Sigmoid colon (tissue), 7 donors: ENCODE data around the gene CTSL. TPM values are rescaled to one million over a fixed set of nuclear protein-coding genes. Genes with fewer than 3 reads are reported as not detected.

Experiments used
- DNase-seq: peaks from one replicate; pipeline ENCODE4 v3.0.0-alpha.2; 2019
- H3K27ac ChIP-seq, 4 donors: fragments of 200-600 bp; sonication (generic); one replicate each; pipeline ENCODE4 v1.5.1; 2016 to 2019; ENCODE audit warnings: mild to moderate bottlenecking in 1 of 4
- H3K27me3 ChIP-seq, 3 donors: fragments of 200-600 bp; sonication (generic); one replicate each; pipeline ENCODE4 v1.5.1; 2019; ENCODE audit warnings: mild to moderate bottlenecking in 1 of 3
- H3K36me3 ChIP-seq, 4 donors: fragments of 200-600 bp; sonication (generic); one replicate each; pipeline ENCODE4 v1.5.1; 2016 to 2019
- H3K4me1 ChIP-seq, 4 donors: fragments of 200-600 bp; sonication (generic); one replicate each; pipeline ENCODE4 v1.5.1; 2017 to 2019
- H3K4me3 ChIP-seq, 4 donors: fragments of 200-600 bp; sonication (generic); one replicate each; pipeline ENCODE4 v1.5.1; 2017 to 2019; ENCODE audit warnings: mild to moderate bottlenecking in 2 of 4, moderate library complexity in 1 of 4
- H3K9me3 ChIP-seq, 4 donors: fragments of 200-600 bp in 3 of 4; sonication (generic) in 3 of 4; one replicate each; pipeline versions ENCODE4 v1.5.1 to v1.6.1; 2013 to 2019
- CTCF ChIP-seq, 4 experiments: fragments of 450-650 bp in 3 of 4; fragments of 200-600 bp in 1 of 4; IDR thresholded peaks; one replicate each; pipeline ENCODE4 v1.5.1; 2016 to 2019; ENCODE audit warnings: antibody characterized with exemption in 4 of 4, mild to moderate bottlenecking in 3 of 4, moderate library complexity in 2 of 4
- EP300 ChIP-seq, 4 donors: sonication (generic); formaldehyde crosslinking; IDR thresholded peaks; one replicate each; pipeline ENCODE4 v1.6.1; 2017; ENCODE audit warnings: antibody characterized with exemption in 4 of 4
- POLR2A ChIP-seq, 2 donors: fragments of 450-650 bp; IDR thresholded peaks; one replicate each; pipeline ENCODE4 v1.6.1; 2016; ENCODE audit warnings: antibody characterized with exemption in 2 of 2, mild to moderate bottlenecking in 2 of 2, moderate library complexity in 2 of 2
- POLR2AphosphoS5 ChIP-seq, 4 donors: sonication (generic); formaldehyde crosslinking; IDR thresholded peaks; one replicate each; pipeline ENCODE4 v1.6.1; 2017; ENCODE audit warnings: antibody characterized with exemption in 4 of 4
- WGBS, 2 donors: extraction: QIAGEN DNeasy Blood & Tissue Kit; methylation state at CpG; one replicate each; pipeline ENCODE4 v1.1.7; 2013; 5-methylcytosine and 5-hydroxymethylcytosine counted together
- intact Hi-C: fragments of 100-400 bp; cut with DNase I; formaldehyde crosslinking; loops from one replicate; pipeline ENCODE4 v1.15.1; 2023
- polyA plus RNA-seq, 3 donors: library from polyadenylated mRNA; stranded (reverse); fragments of 200-250 nt; gene quantifications; one replicate each; pipeline ENCODE4 v1.2.3, GENCODE V29; 2013
- total RNA-seq, 4 donors: library from RNA; depleted of rRNA; stranded (reverse); fragments of >200 nt; gene quantifications; one replicate each; pipeline ENCODE4 v1.1.0, GENCODE V29; 2016
- donor health status: healthy with polysubstance abuse.
- donor health status: Bipolar disorder and iron deficiency.
- donor health status: healthy.

CTSL gene
- total and polyA plus RNA-seq, 7 donors: 35.4 to 179 (median 107) TPM

DNA sequence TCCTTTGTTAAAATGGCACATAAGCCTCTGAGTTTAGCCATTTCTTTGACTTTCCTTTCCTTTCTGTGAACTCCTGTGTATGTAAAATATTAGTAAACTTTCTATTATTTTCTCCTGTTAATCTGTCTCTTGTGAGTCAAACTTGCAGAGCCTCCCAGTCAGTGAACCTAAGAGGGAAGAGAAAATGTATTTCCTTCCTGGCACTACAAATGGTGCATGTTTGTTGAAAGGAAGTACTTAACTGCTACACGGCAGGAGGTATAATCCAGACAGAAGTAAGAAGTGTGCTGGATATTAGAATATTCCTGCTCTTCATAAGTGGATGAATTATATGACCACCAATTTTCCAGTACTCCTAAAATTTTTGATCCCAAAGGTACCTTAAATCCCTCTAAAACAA lies 23.0 kb downstream of the CTSL start:
- no peak overlapping the region for H3K4me3 ChIP-seq
- no peaks in the 10 kb centered on the region for H3K4me1 ChIP-seq
- DNase-seq: no peak
- TF ChIP-seq EP300 (IDR thresholded peaks at IDR 0.05): no peak
- TF ChIP-seq CTCF (IDR thresholded peaks at IDR 0.05): no peak
- TF ChIP-seq POLR2A (IDR thresholded peaks at IDR 0.05): no peak
- no peak for TF ChIP-seq POLR2AphosphoS5 (IDR thresholded peaks at IDR 0.05)
- 13 to 35% methylated on average over 1 of the region's 1 CpG for WGBS, 2 donors
- intact Hi-C loops: no loop called here
- peaks cover 0 to 4% (median 0%) of the 10 kb centered on the region in 4 donors for H3K9me3 ChIP-seq
- no peak overlapping the region for H3K27ac ChIP-seq
- no peaks in the 10 kb centered on the region for H3K36me3 ChIP-seq
- no peaks in the 10 kb centered on the region for H3K27me3 ChIP-seq

DNA sequence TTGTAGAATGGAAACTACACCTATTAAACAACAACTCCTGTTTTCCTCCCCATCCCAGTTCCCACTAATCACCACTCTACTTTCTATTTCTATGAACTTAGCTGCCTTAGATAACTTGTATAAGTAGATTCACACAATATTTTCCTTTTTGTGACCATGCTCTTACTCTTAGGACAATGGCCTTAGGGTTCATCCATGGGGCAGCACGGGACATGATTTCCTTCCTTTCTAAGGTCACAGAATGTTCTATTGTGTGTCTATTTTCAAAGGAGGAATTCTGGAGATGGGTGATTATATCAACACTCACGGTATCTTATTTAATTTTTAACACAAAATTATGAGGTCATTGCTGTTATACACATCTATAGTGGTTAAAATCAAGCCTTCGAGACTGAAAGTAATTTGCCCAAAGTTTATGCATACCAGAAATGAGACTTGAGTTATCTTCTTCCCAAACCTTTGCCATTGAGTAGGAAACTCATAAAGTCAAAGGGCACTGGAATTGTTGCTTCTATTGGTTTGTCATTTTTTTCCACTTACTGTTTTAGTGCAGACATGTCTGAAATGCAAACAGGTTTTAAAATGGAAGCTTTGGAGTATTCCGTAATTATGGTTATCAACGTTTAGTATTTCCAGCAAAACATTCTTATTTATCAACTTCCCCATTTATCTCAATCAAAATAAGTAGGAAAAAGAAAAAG lies 23.6 kb downstream of the CTSL start:
- Histone ChIP-seq H3K27me3 (no peaks in the 10 kb centered on the region), H3K27ac (no peak overlapping the region), H3K9me3 (peaks cover 0 to 4% (median 0%) of the 10 kb centered on the region in 4 donors), H3K36me3 (no peaks in the 10 kb centered on the region), H3K4me3 (no peak overlapping the region), H3K4me1 (no peaks in the 10 kb centered on the region)
- 69 to 77% methylated on average over 5 of the region's 5 CpGs for WGBS, 2 donors
- DNase-seq: no peak
- intact Hi-C loops: no loop called here
- no peak for TF ChIP-seq POLR2AphosphoS5 (IDR thresholded peaks at IDR 0.05)
- TF ChIP-seq EP300 (IDR thresholded peaks at IDR 0.05): no peak
- no peak for TF ChIP-seq POLR2A (IDR thresholded peaks at IDR 0.05)
- TF ChIP-seq CTCF (IDR thresholded peaks at IDR 0.05): no peak

DNA sequence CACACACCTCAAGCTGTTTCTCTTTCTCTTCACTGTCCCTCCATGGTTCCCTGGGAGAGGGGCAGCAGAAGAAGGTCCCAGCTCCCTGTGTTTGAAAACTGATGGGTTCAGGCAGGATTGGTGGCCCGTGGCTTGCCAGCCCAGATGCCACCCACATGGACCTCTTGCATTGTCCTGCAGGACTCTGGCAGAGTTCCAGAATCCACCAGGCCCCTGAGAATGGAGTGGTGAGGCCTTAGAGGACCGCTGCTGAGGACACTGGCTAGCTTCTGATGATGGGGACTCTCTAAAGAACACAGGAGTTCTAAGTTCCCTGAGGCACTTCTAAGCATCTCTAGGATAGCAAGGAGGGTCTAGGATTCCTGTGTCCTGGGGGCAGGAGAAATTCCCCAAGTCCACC lies 24.8 kb downstream of the CTSL start:
- TF ChIP-seq EP300 (IDR thresholded peaks at IDR 0.05) (no peak), CTCF (IDR thresholded peaks at IDR 0.05) (no peak), POLR2AphosphoS5 (IDR thresholded peaks at IDR 0.05) (no peak), POLR2A (IDR thresholded peaks at IDR 0.05) (no peak)
- Histone ChIP-seq H3K9me3 (peaks cover 0 to 4% (median 0%) of the 10 kb centered on the region in 4 donors), H3K4me3 (no peak overlapping the region), H3K4me1 (no peaks in the 10 kb centered on the region), H3K36me3 (no peaks in the 10 kb centered on the region), H3K27me3 (no peaks in the 10 kb centered on the region), H3K27ac (no peak overlapping the region)
- intact Hi-C loops: no loop called here
- no peak for DNase-seq
- 70 to 85% methylated on average over 2 of the region's 2 CpGs for WGBS, 2 donors

DNA sequence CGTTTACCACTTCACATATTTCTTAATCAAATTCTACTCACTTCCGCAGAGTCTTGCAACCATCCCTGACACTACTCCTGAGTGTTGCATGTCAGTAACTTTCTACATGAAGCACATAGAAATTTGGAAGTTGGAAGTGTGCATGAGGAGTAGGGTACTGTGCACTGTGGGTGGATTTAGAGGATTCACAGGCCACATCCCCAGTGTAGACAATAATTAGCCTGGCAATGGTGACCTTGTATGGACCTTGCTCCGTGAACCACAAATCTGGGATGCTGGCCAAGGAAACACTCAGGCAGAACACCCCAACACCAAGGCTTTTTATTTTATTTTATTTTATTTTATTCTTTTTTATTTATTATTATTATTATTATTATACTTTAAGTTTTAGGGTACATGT lies 25.5 kb downstream of the CTSL start:
- intact Hi-C loops: no loop called here
- Histone ChIP-seq H3K27me3 (no peaks in the 10 kb centered on the region), H3K4me3 (no peak overlapping the region), H3K27ac (no peak overlapping the region), H3K9me3 (peaks cover 0 to 4% (median 0%) of the 10 kb centered on the region in 4 donors), H3K4me1 (no peaks in the 10 kb centered on the region), H3K36me3 (no peaks in the 10 kb centered on the region)
- no peak for DNase-seq
- TF ChIP-seq POLR2A (IDR thresholded peaks at IDR 0.05) (no peak), EP300 (IDR thresholded peaks at IDR 0.05) (no peak), POLR2AphosphoS5 (IDR thresholded peaks at IDR 0.05) (no peak), CTCF (IDR thresholded peaks at IDR 0.05) (no peak)
- 63 to 77% methylated on average over 3 of the region's 3 CpGs for WGBS, 2 donors

DNA sequence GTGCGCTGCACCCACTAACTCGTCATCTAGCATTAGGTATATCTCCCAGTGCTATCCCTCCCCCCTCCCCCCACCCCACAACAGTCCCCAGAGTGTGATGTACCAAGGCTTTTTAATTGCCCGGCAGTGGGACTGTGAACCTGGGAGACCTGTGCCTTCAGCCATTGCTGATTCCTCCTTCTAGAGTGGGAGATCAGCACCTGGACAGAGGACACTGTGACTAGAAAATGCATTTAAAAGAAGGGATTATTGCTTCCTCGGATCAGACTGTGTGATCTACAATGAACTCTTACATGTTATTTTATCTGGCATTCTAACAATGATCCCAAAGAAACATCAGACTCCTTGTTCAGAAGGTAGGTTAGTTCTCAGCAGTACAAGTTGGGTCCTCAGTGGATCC lies 25.9 kb downstream of the CTSL start:
- DNase-seq: no peak
- H3K4me1 ChIP-seq: no peaks in the 10 kb centered on the region
- intact Hi-C loops: no loop called here
- WGBS, 2 donors: 39 to 55% methylated on average over 2 of the region's 4 CpGs
- no peaks in the 10 kb centered on the region for H3K36me3 ChIP-seq
- H3K4me3 ChIP-seq: no peak overlapping the region
- no peak overlapping the region for H3K27ac ChIP-seq
- TF ChIP-seq POLR2AphosphoS5 (IDR thresholded peaks at IDR 0.05) (no peak), POLR2A (IDR thresholded peaks at IDR 0.05) (no peak), EP300 (IDR thresholded peaks at IDR 0.05) (no peak), CTCF (IDR thresholded peaks at IDR 0.05) (no peak)
- H3K9me3 ChIP-seq: peaks cover 0 to 4% (median 0%) of the 10 kb centered on the region in 4 donors
- H3K27me3 ChIP-seq: no peaks in the 10 kb centered on the region
